ENCODE measurements around the gene PSAT1.
"Not testable (repeated sequence)": the region's sequence is repeated elsewhere in the genome, so short reads cannot be mapped to it uniquely, and the experiment has no call there.

PSAT1 gene

DNA sequence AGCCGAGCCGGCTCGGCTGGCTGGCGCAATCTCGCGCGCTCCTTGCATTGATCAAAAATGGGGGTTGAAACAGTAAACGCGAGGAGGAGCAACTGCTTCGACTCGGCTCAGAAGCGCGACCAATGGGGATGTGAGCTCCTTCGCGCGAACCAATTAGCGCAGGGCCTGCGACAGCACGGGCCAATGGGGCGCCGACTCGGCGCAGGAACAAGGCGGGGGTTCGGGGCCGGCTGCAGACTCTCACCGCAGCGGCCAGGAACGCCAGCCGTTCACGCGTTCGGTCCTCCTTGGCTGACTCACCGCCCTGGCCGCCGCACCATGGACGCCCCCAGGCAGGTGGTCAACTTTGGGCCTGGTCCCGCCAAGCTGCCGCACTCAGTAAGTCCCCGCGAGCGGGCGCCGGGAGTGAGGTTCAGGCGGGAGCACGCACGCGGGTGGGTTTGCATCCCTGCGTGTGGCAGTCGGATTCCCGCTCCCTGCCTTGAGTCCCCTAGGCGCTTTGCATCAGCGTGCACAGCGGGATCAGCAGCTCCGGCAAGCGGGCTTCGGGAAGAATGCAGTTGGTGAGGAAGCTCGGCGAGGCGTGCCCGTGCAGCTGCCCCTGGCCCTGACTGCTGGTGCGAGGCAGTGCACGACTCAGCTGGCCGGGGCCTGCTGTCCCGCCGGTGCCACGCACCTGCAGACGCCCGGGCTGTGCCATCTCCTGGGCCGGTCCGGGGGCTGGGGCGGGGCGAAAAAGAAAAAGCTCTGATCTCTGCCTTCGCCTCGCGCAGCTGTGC is at the start of gene PSAT1:
PSAT1 (plus strand) TSS at position 233 of the 779 bp plus-strand sequence; CDS start at position 319, 86 bp downstream.
- peak; percentile 95 for DNase-seq (ENCODE audit: low read depth)
- H3K4me3 ChIP-seq (ENCODE audit: low read depth, low read length) = peak within 1 kb of the TSS; percentile 96

DNA sequence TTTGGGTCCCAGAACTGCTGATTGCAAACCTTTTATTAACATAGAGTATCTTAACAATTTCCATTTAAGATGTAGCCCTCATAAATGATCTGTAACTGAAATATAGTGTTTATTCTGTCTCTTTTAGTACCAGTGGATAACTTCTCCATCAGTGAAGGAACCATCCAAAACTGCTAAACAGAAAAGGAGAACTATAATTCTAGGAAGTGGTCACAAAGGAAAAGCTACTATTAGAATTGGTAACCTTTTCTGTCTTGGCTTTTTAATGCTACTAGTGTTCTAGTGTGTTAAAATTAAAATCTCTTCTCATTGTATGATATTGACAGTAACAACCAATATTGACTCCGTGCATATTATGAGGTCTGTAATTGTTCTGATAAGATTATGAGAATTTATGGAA is 48.3 kb upstream of the PSAT1 start:
- no peak overlapping the region for H3K4me3 ChIP-seq (ENCODE audit: low read depth, low read length)
- DNase-seq (ENCODE audit: low read depth) = no peak

DNA sequence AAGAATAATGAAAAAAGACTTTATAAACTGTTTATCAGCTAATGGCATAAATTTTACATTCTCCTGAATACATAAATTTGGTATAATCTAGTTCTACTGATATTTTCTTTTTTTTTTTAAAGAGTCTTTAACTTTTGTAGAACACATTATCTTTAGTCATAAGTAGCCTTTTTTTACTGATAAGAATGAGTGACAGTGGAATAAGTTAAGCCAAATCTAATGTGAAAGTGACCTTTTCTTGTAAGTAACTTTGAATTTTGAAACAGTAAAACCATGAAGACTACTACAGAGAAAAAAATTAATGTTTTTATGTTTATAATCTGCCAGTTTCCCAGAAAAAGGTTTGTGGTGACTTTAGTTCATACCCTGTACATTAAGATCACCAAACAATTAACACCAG is 47.4 kb upstream of the PSAT1 start:
- no peak for DNase-seq (ENCODE audit: low read depth)
- H3K4me3 ChIP-seq (ENCODE audit: low read depth, low read length) = no peak overlapping the region

DNA sequence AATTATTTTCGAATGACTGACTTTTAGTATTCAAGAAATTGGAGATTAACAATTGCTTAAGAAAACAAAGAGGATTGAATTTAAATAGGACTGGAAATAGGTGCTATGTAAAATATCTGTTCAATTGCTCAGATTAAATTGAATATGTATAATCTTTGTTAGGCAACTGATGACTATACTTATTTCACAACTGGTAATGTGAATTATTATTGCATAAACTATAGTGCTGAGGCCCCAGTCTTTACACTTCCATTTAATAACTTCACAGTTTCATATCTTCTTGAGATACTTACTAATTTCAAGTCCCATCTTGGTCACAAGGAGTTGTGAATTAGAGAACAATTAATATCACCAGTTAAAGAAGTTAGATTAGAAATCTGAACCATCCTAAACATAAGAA is 44.3 kb upstream of the PSAT1 start:
- DNase-seq (ENCODE audit: low read depth) = no peak

DNA sequence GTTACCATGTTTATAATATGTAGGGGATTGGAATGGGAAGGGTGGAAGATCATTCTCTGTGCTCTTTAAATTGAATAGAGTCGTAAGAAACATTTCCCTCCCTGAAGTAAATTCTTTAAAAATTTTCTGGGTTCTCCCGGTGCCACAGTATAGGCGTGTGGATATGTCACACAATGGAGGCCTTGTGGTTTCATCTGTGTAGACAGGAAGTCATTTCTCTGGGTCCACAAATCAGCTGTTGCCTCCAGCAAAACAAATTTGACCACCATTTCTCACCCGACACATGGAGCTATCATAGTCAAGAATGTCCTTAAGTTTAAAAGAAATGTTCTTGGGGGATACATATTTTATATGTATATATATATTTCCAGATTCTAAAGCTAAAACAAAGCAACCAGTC is 43.6 kb upstream of the PSAT1 start:
- DNase-seq (ENCODE audit: low read depth) = no peak
- H3K4me3 ChIP-seq (ENCODE audit: low read depth, low read length) = no peak overlapping the region

More for the DNA sequence above, 44.3 kb upstream of the PSAT1 start:
- H3K4me3 ChIP-seq (ENCODE audit: low read depth, low read length) = no peak overlapping the region

DNA sequence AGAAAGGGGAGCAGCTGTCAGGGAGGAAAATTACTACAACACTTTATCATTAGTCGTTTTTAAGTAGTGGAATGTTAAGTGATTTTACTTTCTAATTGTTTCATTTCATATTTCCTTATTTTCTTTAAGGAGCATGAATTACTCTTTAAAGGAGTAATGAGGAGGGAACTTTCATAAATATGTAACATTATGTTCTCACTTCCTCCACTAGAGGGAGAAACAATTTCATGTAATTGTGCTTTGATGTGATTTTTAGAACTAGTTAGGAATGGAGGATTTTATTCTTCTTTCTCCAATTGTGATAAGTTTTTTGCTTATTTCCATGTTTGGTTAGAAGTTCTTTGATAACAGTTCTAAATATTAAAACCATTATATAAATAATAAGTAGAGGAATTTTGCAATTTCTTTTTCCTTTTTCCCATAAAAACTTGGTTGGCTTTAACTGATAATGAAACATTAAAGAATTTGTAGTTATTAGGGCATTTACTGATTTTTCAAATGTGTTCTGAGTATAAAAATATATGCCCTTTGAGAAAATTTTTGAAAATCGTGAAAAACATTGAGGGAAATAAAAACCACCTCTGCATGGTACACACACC is 35.4 kb upstream of the PSAT1 start:
- DNase-seq (ENCODE audit: low read depth) = no peak
- H3K4me3 ChIP-seq (ENCODE audit: low read depth, low read length) = no peak overlapping the region

DNA sequence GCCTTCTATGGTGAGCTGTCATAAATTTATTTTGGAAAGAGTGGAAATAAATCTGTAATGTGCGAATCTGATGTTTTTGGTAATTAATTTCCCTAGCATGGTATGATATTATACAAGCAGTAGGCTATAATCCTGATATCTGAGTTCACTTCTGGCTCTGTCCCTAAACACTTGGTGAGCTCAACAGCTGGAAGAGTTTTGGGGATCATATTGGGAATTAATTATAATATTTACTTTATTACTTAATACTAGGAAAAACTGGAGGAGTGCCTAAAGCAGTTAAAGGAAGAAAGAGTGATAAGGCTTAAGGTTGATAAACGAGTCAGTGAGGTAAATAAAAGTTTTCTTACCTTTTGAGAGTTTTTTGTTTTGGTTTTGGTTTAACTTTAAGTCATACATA is 34.3 kb upstream of the PSAT1 start:
- DNase-seq (ENCODE audit: low read depth) = no peak

DNA sequence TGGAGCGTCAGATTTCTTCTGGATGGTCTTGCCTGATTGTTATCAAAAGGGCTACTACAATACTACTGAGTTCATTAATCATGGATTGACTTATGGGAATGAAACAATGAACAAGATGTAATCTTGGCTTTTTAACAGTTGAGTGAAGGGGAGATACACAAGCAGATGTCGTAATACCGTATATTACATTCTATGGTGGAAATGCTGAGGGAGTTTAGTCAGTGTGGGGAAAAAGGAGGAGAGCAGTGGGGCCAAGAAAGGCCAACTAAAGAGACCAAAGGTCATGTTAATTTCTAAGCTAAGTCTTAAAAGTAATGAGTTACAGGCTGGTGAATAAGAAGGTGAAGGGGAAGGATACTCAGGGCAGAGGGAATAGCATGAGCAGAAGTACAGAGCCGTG is 29.0 kb upstream of the PSAT1 start:
- no peak for DNase-seq (ENCODE audit: low read depth)

More for the DNA sequence above, 34.3 kb upstream of the PSAT1 start:
- H3K4me3 ChIP-seq (ENCODE audit: low read depth, low read length) = no peak overlapping the region

DNA sequence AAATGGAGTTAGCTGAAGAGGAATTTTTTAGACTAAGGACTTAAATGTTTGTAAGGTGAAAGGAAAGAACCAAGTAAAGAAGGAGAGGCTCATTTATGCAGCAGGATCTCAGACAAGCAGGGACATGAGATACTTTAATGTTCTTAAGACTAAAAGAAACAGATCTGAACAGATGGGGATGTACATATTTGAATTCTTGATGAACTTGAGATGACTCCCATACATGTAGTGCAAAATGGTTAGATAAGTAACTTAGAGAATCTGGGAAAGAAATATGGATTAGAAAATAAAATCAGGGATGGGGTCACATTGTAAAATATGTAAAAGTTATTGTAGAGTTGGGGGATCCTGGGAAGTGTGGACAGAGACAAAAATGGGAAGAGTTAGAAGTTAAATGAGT is 27.1 kb upstream of the PSAT1 start:
- no peak overlapping the region for H3K4me3 ChIP-seq (ENCODE audit: low read depth, low read length)
- no peak for DNase-seq (ENCODE audit: low read depth)

More for the DNA sequence above, 29.0 kb upstream of the PSAT1 start:
- no peak overlapping the region for H3K4me3 ChIP-seq (ENCODE audit: low read depth, low read length)

DNA sequence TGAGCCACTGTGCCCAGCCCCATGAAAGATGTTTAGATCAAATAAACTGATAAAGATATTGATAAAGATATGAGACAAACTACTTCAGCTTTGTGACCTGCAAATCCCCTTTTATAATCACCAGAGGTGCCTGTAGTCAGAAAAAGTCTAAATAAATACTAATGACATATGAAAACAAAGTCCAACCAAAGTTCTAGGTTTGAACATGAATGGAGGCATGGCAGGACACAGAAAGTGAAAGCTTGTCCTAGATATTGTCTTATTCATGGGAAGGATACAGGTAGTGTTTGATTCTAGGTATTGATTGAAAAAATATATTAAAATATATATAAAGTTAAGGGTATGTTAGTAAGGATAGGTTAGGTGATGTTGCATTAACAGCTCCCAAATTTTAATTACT is 24.6 kb upstream of the PSAT1 start:
- no peak overlapping the region for H3K4me3 ChIP-seq (ENCODE audit: low read depth, low read length)
- DNase-seq (ENCODE audit: low read depth) = no peak

DNA sequence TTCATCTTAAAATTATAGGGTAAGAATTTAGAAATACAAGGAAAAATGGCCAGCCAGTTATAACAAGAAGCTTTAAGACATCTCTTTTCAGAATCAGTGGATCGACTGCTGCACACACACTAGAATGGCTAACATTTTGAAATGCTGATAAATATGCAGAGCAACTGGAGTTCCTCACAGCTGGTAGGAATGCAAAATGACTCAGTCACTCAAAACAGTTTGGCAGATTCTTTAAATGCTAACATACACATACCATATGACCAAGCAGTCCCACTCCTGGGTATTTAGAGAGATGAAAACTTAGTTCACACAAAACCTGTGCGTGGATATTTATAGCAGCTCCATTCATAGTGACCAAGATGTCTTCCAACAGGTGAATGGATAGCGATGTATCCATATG is 23.2 kb upstream of the PSAT1 start:
- DNase-seq (ENCODE audit: low read depth) = no peak

DNA sequence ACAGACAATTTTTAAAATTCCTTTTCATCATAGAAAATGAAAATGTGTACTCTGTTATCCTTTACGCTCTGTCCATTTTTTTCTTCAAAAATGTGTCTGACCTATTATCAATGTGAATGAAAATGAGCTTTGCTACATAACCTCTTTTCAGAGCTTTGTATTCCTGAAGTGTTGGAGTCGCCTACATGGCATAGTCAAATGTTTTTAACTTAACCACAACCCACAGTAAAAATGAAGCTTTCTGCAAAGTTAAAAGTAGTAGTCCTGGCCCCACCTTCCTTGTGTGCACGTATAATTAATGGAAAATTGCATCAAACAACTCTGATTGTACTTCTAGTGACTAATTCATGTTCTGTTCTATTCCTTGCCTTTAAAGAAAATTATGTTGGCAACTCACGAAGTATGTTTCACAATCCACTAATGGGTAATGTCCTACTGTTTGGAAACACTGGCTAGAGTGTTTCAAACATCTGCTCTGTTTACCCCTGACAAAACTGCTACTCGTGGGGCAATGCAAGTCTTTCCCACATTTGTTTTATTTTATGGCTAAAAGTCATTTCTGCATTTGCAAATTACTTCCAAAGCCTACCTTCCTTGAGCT is 18.6 kb upstream of the PSAT1 start:
- DNase-seq (ENCODE audit: low read depth) = peak; percentile 77
- no peak overlapping the region for H3K4me3 ChIP-seq (ENCODE audit: low read depth, low read length)

More for the DNA sequence above, 23.2 kb upstream of the PSAT1 start:
- no peak overlapping the region for H3K4me3 ChIP-seq (ENCODE audit: low read depth, low read length)

DNA sequence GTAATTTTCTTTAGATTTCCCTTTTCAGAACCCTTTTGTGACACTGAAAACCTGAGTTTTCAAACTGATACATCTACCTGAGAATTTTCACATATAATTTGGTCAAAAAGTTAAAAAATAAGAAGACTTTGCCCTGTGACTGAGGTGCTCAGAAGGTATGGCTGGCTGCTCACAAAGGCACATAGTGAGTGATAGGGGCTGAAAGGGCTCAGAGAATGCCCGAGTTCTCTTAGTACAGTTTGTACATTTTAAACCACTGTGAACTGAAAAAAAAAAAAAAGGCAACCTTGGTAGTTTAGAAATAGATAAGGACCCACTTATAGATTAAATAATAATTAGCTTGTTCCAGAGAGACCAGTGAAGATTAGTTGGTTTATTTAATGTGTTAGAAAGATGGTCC is 18.1 kb upstream of the PSAT1 start:
- no peak overlapping the region for H3K4me3 ChIP-seq (ENCODE audit: low read depth, low read length)
- DNase-seq (ENCODE audit: low read depth) = no peak

DNA sequence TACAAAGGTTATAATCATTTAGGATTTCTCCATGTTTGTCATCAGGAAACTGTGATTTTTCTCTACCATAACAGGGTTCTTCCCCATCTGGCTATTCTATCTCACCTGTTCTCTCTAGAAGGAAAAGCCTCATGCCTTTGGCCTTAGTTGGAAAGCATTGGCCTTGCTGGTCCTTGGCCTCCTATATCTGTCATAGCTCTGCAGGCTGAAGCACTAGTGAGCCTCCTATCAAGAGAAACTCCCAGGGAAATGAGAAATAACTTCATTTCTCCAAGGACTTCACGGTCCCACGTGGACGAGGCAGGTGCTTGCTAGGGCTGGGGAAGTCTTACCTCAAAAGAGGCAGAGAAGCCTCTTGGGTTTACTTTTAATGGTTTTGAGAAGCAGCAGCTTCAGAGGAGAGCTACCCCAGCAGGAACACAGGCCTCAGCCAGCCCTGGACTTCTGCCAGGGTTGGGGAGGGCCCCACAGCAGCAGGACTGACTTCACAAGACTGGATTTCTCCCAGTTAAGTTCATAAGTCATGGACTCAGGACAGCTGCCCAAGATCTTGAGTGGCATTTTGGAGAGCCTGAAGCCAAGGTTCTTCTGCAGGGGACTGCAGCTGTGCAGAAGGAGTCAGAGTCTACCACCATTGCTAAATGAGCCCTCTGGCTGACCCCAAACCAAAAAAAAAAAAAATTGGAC is 15.8 kb upstream of the PSAT1 start:
- no peak overlapping the region for H3K4me3 ChIP-seq (ENCODE audit: low read depth, low read length)
- peak; percentile 93 for DNase-seq (ENCODE audit: low read depth)

DNA sequence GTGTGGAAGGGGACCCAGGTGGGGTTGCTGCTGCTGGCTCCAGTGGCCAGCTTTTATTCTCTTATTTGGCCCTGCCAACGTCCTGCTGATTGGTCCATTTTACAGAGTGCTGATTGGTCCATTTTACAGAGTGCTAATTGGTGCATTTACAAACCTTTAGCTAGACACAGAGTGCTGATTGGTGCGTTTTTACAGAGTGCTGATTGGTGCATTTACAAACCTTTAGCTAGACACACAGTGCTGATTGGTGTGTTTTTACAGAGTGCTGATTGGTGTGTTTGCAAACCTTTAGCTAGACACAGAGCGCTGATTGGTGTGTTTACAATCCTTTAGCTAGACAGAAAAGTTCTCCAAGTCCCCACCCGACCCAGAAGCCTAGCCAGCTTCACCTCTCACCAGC is 12.7 kb upstream of the PSAT1 start:
- not testable (repeated sequence) for H3K4me3 ChIP-seq (ENCODE audit: low read depth, low read length); DNase-seq (ENCODE audit: low read depth)

DNA sequence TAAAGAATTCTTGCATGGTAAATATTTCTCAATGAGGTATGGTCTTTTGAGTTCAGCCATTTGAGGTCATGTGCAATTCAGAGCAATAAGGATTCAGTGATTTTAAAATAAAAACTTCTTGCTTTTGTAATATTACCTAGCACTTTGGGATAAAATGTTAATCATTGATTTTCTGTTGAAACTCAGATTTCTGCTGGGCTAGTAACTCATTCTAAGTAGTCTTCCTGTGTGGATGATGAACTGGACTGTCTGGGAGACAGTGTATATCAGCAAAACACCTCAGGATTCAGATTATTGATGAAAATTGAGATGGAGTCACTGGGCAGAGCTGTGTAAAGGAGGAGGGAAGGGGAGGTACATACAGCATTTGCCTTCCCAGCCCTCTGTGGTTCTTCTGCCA is 10.8 kb upstream of the PSAT1 start:
- no peak overlapping the region for H3K4me3 ChIP-seq (ENCODE audit: low read depth, low read length)
- no peak for DNase-seq (ENCODE audit: low read depth)

DNA sequence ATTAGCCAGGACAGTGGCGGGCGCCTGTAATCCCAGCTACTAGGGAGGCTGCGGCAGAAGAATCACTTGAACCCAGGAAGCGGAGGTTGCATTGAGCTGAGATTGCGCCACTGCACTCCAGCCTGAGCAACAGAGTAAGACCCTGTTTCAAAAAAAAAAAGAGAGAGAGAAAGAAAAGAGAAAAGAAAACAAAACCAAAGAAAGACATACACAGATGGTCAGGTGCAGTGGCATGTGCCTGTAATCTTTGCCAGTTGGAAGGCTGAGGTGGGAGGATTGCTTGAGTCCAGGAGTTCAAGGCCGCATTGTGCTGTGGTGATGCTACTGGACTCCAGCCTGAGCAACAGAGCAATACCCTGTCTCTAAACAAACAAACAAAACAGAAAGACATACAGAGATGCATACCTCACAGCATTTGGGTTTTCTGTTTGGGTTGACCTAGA is 10.0 kb upstream of the PSAT1 start:
- no peak overlapping the region for H3K4me3 ChIP-seq (ENCODE audit: low read depth, low read length)
- no peak for DNase-seq (ENCODE audit: low read depth)

DNA sequence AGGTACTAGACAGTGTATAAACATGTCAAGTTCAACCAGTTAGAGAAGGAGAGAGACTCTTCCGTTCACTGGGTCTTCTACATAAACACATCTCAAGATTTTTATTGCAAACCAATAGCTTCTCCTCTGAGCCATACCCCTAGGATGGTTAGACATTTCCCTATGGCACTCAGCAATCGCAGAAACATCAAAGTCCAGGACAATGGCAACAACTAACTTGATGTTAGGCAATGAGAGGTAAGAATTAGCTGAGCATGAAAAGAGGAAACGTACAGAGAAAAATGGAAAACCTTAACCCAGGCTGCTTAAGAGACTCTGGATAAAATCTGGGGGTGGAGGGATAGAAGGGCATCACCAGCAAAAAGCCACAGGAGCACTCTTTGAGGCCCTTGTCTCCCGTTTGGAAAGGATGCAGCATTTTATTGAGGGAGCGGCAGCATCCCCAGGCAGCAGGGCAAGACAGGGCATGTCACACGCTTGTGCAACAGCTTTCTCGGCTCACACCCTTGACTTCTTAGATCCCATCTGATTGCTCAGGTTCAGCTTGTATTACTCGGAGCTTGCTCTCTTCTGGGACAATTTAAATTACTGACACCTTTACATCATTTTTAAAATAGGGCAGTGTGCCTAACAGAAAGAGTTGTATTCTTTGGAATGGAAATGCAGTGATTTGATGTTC is 8.6 kb upstream of the PSAT1 start:
- H3K4me3 ChIP-seq (ENCODE audit: low read depth, low read length) = no peak overlapping the region
- DNase-seq (ENCODE audit: low read depth) = no peak

DNA sequence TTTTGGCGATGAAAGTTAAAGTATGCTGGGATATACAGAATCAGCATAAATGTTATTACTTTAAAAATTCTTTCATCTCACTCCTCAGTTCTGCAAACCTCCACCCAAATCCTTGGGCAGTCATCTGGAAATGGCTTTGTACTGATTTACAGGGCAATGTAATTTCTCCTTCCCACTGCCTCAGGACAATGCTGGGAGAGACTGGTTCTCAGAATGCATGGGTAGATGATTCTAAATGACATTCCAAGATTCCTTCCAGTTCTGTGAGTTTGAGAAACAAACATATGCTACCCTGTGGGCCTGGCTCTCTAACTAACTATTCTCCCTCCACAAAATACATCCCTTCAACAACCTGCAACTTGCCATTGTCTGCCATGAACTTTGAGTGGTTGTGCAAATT is 7.5 kb upstream of the PSAT1 start:
- no peak for DNase-seq (ENCODE audit: low read depth)
- no peak overlapping the region for H3K4me3 ChIP-seq (ENCODE audit: low read depth, low read length)
